HG03095 (cell line): ENCODE data around the gene SWSAP1.
"Not testable (repeated sequence)": the region's sequence is repeated elsewhere in the genome, so short reads cannot be mapped to it uniquely, and the experiment has no call there.

Experiments used
- ATAC-seq: cut with Tn5 transposase; IDR thresholded peaks from one replicate; pipeline ENCODE4 v1.9.1; 2021; ENCODE audit warnings: moderate library complexity; ENCODE audit not compliant: unreplicated experiment

Gene SWSAP1

DNA sequence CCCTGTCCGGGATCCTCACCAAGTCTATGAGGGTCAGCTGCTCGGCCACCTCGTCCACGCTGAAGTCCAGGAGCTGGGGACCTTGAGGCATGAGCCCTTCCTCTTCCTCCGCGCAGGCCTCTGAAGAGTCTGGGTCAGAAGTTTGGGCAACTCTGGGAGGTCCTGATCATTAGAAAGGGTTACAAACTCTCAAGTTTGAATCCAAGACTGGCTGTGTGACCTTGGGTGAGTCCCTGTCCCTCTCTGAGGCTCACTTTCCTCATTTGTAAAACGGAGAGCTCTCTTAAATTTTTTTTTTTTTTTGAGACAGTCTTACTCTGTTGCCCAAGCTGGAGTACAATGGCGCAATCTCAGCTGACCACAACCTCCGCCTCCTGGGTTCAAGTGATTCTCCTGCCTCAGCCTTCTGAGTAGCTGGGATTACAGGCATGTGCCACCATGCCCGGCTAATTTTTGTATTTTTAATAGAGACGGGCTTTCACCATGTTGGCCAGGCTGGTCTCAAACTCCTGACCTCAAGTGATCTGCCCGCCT is 32.3 kb downstream of the SWSAP1 start:
- not testable (repeated sequence) for ATAC-seq

DNA sequence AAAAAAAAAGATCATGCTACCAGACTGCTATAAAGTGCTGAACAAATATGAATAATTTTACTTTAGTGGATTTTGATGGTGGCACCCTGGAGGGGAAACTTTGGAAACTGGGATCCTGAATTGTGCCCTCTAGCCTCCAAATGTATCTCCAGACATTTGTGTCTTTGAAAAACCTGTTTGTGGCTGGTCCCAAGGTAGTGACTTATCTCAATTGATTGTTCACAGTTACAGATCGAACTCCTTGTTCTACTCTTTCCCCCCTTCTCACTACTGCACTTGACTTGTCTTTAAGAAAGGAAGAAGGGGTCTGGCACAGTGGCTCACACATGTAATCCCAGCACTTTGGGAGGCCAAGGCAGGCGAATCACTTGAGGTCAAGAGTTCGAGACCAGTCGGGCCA is 34.1 kb downstream of the SWSAP1 start:
- no peak for ATAC-seq

DNA sequence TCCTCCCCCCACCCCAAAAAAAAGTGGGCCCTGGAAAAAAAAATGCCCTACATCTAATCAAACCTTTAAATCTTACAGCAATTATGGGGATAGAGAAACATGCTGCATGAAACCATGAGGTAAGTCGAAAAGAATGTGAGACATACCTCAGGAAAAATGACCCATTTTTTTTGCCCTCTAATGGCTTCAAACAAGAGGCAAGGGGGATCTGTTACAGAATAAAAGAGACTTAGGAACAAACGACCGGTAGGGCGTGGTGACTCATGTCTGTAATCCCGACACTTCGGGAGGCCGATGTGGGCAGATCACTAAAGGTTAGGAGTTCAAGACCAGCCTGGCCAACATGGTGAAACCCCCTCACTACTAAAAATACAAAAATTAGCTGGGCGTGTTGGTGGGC is 36.2 kb downstream of the SWSAP1 start:
- no peak for ATAC-seq

DNA sequence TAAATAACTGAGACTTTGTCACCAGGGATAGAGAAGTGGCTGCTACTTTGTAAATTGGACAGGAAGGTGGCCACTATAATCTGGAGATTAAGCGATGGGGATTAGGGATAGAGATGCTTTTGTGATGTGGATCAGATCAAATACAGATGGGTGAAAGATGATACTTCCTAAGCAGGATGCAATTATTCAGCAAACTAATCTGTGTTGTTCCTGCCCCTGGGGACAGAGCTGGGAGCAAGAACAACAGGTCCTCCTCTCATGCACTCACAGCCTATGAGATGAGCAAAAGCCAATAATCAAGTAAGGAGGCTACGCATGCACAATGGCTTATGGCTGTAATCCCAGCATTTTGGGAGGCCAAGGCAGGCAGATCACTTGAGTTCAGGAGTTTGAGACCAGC is 40.1 kb downstream of the SWSAP1 start:
- no peak for ATAC-seq

DNA sequence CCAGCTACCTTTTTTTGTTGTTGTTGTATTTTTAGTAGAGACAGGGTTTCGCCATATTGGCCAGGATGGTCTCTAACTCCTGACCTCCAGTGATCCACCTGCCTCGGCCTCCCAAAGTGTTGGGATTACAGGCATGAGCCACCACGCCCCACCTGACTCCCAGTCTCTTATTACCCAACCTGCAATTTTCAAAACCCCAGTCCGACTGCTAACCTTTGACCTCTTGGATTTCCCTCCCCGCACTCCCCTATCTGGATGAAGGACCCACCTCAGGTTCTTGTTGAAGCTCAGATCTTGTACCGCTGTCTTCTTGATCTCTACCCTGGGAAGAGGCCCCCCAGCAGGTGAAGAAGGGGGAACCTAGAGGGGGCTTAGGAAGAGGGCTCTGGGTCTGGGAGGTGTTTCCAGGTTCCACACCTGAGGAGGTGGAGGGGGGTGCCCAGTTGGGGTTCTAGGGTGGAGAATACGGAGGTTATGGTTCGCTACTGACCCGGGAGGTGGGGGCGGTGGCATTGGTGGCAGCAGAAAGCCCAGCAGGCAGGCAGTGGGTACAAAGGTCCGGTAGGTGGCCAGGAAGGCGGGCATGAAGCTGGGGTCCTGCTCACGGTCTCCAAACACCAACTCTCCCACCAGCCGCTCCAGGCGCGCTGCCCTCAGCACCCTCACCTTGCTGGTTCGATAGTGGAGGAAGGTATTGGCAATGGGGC is 42.0 kb downstream of the SWSAP1 start:
- ATAC-seq: no peak

DNA sequence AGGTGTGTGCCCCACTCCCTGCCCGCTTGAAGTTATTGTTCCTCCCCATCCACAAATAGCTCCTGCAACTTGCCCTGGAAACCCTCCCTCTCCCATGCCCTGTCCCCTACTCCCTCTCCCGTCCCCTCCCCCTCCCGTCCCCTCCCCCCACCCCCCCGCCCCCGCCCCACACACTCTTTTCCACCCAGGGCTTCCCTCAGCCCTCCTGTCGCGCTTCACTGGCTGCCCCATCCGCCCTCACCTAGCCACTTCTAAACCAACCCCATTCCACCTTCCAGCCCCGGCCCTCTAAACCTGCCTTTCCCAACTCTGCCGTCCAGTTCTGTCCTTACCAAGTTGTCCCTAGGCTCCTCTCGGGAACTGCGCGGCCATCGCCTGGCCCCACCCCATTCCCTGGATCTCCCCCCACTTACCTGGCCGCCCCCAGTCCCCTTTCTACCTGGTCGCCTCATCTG is 43.7 kb downstream of the SWSAP1 start:
- no peak for ATAC-seq

DNA sequence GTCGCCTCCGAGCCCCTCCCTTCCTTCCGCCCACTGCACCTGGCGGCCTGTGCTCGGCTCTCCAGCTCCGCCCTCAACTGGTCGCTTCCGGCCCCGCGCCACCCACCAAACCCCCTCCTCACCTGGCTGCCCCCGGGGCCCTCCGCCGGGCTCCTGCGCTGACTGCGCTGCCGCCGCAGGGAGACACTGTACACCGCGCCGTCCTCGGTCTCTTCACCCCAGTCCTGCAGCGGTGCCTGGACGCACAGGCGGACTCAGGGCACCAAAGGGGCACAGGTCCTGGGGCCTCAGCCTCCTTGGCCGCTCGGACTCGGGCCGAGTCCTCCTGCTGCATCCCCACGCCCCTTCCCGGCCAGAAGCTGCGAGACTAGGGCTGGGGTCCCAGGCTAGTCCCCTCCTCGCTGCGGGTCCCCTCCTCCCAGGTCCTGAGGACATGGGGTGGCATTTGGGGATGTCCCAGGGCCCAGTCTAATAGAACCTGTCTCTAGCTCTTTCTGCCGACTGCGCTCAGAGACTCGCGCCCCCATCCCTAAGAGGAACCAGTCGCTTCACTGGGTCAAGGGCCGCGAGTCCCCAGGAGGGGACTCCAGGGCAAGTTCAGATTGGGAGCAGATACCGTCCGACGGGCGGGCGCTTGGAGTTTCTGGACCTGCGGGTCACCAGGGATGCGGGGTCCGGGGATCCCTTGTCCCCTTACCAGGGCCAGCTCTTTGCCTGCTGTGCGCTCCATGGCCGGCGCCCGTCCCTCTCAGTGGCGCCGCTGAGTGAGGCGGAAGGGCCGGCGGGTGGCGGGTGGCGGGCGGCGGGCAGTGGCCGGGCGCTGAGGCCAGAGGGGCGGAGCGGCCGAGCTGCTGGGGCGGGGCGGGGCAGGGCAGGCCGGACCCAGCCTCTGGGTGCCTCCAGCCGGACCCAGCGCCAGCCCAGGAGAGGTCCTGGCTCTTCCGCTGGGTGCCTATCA is 44.4 kb downstream of the SWSAP1 start, which contains the start of gene RGL3:
TSS of gene RGL3 (minus strand) at position 766 of the 958 bp plus-strand sequence. CDS start at position 730, 36 bp downstream.
- ATAC-seq: no peak

DNA sequence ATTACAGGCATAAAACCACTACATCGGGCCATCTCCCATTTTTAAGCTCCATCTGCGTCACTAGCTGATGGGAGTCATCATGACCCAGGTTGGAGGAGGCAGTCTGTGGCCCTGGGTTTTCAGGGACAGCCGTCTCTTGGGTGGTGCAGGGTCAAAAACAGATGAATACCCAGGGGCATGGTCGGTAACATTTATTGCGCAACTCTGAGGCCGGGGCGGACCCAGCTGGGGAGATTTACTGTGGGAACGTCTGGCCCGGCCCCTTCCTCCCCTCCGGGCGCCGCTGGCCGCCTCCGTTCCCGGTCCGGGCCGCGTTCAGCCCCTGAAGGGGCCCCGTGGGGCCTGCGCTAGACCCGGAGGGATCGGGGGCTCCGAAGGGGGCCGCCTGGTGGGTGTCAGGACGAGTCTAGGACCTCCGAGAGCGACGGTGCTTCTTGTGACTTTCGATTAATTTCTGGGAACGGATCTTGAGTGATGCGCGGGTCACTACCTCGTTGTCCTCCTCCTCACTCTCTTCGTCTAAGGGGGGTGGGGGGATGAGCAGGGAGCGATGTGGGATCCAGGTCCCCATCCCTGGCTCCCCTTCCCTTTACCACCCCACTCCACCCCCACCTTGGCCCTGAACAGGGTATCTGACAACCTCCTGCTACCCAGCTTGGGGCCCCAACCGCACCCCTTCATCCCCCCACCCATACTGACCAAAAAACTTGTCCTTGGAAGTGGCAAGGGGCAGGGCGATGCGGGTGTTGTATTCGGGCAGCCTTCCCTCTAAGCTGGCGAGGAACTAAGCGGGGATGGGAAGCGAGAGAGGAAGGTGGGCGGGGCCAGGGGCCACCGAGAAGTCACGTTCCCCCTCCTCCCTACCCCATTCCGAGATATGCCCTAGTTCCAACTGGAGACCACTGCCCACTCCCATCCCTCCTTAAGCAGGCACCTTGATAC is 46.2 kb downstream of the SWSAP1 start:
- ATAC-seq: no peak

DNA sequence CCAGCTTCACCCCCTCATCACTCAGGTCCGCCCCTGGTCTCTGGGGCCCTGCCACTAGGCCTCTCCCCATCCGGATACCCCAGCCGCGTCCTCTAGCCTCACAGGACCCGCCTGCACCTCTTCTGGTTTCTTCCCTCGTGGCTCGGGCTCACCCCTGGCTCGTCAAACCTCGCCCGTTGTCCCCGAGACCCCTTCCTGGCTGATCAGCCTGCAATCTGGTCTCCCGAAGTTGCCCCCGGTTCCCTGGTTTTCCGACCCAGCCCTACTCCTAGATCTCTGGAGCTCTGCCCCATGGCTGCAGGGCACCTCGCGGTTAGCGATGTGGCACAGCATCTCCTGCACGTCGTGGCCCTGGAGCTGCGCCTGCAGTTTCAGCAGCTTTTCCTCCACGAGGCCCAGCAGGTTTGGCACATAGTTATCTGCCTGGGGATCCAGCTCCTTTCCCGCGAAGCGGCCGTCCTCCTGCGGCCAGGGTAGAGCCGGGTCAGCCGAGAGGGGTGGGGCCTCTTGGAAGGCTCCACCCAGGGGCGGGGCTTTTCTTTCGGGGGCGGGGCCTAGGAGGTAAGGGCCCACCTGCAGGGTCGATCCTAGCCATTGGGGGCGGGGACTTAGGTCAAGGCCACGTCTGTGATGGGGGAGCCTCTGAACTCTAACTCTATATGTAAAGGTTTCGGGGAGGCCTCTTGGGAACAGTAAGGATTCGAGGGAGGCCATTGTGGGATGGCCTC is 47.1 kb downstream of the SWSAP1 start:
- ATAC-seq: peak; percentile 32

DNA sequence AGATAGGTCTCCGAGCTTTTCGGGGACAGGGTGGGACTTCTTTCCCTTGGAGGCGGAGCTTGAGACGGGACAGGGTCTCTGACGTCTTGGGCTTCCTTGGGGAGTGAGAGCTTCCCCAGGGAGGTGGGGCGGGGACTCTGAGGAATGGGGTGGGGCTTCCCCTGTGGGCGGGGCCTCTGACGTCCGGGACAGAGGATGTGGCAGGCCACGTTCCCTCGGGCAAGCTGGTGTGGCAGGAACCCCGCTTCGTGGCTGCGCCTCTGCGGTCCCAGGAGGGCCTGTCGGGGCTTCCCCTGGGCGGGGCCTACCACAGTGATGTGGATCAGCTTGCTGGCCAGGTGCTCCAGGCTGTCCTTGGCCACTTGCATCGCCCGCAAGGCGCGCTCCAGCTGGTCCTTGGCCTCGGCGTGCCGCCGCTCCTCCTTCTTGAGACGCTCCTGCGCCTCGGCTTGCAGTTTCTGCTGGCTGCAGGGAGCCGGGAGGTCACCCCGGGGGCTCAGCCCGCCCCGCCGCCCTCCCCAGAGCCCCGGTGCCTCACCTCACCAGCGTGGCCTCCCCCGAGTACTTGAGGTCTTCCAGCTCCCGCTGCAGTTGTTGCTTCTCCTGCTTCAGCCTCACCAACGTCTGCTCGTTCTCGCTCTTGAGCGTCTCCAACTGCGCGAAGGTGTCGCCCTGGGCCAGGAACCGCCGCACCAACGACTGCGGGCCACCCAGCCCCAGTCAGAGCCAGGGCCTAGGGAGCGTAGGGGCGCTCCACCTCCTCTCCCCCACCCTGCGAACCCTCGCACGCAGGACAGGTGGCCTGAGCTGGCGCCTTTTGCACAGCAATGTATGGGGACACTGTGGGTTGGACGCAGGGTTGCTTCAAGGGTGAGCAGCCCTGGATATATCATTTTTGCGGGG is 47.9 kb downstream of the SWSAP1 start:
- peak; percentile 63 for ATAC-seq

DNA sequence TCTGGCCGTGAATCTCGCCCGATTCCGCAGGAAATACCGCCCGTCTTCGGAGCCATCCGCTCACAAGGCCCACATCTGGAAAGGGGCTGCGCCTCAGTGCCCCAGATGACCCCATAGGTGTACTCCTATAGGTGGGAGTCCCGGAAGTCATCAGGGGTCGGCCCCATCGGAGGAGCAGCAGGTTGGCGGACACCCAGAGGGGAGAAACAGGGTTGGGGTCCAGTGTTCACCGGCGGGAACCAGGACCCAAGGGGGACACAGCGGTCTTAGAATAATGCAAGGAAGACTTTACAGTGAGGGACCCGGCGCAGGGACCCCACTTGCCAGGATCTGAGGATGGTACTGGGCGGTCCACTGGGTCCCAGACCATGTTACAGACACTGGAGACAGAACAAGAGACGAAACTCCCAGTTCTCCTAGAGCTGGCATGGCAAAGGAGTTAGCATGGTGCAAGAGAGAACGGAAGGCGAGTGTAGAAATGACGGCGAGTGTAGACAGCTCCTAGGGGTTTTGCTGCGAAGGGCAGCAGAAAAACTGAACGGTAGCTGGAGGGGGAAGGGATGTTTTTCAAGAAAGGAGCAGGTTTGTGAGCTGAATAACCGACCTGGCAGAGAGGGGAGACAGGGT is 48.8 kb downstream of the SWSAP1 start:
- no peak for ATAC-seq

DNA sequence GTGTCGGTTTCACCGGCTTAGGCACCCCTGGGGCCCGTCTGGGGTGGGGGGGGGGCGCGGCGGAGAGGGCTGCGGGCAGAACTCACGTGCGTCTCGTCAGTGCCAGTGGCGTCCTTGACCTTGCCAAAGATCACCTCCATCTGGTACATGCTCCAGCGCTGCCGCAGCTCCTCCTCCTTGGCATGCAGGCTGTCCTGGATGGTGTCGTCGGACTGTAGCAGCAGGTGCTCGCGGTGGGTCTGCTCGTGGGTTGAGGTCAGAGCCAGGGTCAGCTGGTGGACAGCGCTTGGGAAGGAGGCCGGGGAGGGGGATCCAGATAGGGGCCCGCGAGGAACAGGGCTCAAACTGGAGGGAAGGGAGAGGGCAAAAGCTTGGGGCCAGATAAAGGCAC is 49.3 kb downstream of the SWSAP1 start:
- ATAC-seq: no peak
